8988T (cell line): Measurements from ENCODE around the gene ATXN1.

Experiments used
- DNase-seq: peaks from one replicate; pipeline ENCODE4 v3.0.0; 2011

The ATXN1 gene

DNA sequence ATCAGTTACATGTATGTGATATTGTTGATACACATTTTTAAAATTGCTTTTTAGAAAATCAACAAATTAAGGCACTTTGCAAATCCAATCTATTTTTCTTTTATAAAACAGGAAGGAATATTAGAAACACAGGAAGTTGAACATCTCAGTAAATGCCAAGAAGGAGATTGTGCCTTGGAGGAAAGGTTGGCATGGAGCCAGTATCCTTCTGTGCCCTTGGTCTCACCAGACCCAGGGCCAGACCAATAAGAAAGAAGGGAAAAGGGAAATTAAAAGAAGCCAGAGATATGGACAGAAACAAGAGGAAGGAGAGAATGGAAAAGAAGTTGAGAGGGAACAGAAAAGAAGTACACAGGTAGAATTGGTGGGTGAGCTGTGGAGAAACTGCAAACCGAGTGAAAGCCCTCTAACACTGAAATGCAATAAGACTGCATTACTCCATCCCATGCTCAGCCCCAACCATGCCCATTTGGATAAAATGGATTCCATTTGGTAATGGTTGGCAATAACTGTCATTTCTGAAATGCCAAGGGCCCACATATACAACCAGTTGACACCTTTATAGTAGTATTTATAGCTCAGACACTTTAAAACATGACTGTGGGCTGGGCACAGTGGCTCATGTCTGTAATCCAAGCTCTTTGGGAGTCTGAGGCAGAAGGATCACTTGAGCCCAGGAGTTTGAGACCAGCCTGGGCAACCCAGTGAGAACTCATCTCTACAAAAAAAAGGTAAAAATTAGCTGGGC is 389.1 kb downstream of the ATXN1 start:
- no peak for DNase-seq

GRCh38 chr6:16371401-16371800 is 389.9 kb downstream of the ATXN1 start:
- no peak for DNase-seq

DNA sequence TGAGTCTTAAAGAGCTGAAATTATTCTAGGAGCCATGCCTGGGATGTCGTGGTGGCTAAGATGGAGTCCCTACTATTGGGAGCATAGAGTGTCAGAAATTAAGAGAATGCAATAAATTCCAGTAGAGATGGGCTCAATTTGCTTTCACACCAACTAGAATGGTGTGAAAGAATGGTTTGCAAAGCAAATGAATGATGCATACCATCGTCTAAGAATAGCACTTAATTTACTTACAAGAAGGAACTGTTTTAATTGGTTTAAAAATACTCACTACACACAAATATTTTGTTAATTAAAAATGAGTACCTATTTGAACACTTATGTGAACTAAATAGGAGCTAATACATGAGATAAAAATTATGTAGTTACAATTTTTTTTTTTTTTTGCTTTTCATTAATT is 390.3 kb downstream of the ATXN1 start:
- no peak for DNase-seq

- no peak for DNase-seq
Observed at GRCh38 chr6:16369989-16370388, 391.3 kb downstream of the ATXN1 start.

- no peak for DNase-seq
Observed at GRCh38 chr6:16369140-16369745, 392.0 kb downstream of the ATXN1 start.

- DNase-seq, result no peak
Observed at GRCh38 chr6:16367571-16367970, 393.7 kb downstream of the ATXN1 start.

GRCh38 chr6:16363749-16364148 is 397.5 kb downstream of the ATXN1 start:
- no peak for DNase-seq

DNA sequence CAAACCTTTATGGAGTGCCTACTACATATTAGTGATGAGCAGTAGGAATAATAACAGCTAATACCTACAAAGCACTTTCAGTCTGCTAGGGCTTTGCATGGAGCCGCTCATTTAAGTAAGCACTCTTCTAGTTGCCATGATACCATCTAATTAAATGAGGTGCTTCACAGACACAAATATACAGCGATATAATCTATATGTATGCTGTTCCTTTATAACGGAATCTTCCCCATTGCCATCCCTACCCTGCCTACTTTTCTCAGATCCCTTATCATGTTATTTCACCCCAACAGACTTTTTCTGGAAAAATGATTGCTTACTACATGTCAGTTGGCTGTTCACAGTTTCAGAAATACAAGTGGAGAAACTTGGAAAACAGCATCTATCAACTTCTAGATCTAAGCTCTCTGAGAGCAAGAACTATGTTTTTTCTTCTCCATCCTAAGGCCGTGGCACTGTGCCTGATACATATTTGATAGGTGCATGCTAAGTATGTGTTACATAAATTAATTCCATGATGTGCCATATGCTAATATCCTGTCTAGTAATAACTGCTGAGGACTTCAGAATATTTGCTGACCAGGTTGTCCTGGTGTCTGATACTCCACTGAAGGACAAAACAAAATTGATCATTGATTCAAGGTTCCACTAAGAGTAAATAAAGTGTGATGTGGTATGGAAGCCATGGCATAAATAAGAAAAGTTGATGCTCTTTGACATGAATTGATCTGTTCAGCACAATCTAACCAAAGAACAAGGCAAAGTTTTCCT is 398.3 kb downstream of the ATXN1 start:
- DNase-seq, result no peak

DNA sequence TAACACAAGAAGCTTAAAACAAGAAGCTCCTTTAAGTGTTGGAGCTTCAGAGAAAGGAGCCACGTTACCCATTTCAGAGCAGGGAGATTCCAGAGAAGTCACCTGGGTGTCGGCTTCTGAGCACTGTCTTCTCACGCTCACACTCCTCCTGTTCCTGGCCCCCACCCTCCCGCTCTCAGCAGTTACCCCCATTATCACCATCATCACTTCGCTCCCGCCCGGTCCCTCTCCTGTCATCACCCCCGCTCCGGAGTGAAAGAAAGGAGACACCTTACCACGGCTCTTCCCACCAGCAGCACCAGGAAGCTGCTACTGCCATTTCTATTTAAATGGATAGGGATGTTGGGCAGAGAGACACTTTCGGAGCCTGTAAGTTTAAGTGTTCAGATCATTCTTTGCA is 399.0 kb downstream of the ATXN1 start:
- DNase-seq, result no peak

DNA sequence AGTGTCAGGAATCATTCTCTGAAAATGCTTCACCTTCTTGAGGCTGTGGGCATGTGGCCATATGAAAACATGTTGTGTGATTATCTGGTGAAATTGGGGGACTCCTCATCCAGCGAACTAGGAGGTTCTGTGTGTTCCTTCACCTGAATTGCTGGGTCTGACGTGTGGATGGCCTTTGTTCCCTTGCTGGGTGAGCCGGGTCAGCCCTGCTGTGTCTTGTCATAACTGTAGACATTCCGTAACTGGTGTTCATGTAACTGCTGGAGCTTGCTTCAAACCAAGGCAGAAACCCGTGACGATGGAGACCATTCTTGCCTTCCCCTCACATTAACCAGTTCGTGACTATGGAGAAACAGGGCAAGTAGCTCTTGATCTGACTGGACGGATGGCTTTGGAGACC is 399.4 kb downstream of the ATXN1 start:
- no peak for DNase-seq

- no peak for DNase-seq
Observed at GRCh38 chr6:16361121-16361520, 400.1 kb downstream of the ATXN1 start.

GRCh38 chr6:16360365-16360764 is 400.9 kb downstream of the ATXN1 start:
- DNase-seq, result no peak

DNA sequence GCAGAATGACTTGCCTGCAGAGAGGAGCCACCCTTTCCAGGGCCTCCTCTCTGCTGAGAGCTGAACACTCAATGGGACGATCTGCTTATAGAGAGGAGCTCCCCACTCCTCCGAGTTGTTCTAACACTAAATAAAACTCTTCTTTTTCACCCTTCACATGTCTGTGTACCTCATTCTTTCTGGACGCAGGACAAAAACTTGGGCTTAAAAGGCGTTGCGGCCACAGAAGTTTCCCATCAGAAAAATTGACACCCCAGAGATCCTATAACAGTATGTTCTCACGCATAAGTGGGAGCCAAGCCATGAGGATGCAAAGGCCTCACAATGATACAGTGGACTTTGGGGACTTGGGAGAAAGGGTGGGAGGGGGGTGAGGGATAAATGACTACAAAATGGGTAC is 401.7 kb downstream of the ATXN1 start:
- DNase-seq, result no peak

GRCh38 chr6:16358531-16359138 is 402.6 kb downstream of the ATXN1 start:
- no peak for DNase-seq

GRCh38 chr6:16355699-16356446 is 405.4 kb downstream of the ATXN1 start:
- DNase-seq, result no peak

GRCh38 chr6:16355238-16355637 is 406.0 kb downstream of the ATXN1 start:
- DNase-seq, result no peak

DNA sequence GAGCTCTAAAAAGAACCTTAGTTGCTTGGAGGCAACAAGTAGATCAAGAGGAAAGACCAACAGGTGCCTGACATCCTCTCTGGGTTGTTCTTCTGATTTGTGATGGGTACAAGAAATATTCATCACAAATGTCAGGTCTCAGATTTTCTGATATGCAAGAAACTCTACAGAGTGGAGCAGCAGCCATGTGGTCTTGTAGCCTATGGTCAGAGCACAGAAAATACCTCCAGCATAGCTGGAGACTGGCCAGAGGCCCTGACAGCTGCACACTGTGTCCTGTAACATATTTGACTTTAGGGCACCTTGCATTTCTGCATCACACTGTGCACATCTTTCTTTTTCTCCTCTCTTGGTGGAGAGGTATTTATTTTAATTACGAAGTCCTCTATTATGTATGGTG is 406.6 kb downstream of the ATXN1 start:
- no peak for DNase-seq

DNA sequence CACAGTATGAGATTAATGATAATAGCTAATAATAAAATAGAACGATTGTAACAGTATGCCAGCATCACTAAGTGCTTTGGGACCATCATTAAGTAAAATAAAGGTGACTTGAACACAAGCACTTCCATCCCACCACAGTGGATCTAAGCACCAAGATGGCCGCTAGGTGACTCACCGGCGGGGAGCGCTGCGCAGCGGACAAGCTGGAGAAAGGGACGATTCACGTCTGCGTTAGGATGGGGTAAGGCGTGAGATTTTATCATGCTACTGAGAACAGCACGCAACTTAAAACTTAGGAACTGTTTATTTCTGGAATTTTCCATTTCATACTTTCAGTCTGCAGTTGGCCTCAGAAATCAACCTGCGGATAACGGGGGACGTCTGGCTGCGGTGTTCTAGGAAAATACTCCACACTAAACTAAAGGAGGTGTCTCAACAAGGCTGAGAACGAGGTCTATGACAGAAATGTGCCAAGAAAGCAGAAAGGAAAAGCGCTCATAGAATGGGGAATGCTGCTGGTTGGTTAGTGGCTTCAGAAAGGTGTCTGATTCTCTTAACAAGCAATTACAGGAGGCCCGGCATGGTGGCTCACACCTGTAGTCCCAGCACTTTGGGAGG is 408.3 kb downstream of the ATXN1 start:
- no peak for DNase-seq

DNA sequence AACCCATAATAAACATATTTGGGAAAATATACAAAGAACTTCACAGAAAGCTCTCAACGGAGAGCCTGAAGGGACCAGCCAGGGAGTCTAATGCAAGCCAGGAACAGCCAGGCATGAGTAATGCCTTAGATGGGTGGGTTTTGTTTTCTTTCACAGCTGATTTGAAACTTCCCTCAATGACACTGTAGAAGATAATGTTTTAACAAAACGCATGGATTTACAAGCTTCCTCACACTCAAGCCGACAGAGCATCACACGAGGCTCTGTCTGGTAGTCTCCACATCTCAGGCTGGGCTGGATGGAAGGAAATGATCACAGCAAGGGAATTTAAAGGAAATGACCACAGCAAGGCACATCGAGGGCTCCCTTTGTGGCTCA is 409.0 kb downstream of the ATXN1 start:
- no peak for DNase-seq

DNA sequence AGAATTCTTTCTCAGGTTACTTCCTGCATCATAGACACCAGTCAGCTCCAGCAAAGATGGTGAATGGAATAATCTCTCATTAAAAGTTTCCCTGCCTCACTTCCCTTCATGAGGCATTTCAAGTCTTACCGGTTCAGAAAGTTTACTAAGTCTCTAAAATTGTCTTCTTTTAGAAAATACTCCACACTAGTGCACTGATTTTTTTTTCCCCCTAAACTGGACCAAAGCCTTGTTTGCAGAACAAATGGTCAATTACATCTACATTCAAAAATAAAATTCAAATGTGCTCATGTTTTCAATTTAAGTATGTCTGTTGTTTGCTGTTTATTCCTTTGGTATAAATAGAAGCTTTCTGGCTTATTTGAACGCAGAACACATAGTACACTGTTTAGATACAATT is 411.7 kb downstream of the ATXN1 start:
- no peak for DNase-seq

GRCh38 chr6:16346831-16347230 is 414.4 kb downstream of the ATXN1 start:
- DNase-seq, result no peak
